ENCODE data around the gene TBC1D10A. TPM values are rescaled to one million over a fixed set of nuclear protein-coding genes. Genes with fewer than 3 reads are reported as not detected.

TBC1D10A gene
- total RNA-seq, 1 experiment from 2014 or later, result 11.1 TPM

GRCh38 chr22:30284172-30284571 is 42.6 kb downstream of the TBC1D10A start:
- no peak for DNase-seq (ENCODE audit: low spot score)
- ATAC-seq, result no peak
- CTCF ChIA-PET, result interaction anchor here (0.7 to 3.7 kb wide), 3 partner anchors 14 to 28 kb away, joined by 3 to 25 read pairs (median 18); no protein-coding TSS in a partner anchor
- POLR2A ChIA-PET, result interaction anchor here (0.6 to 0.7 kb wide), 2 partner anchors 79 to 164 kb away, joined by 3 to 4 read pairs; no protein-coding TSS in a partner anchor
- no peaks in the 10 kb centered on the region for H3K36me3 Mint-ChIP-seq
- H3K9me3 Mint-ChIP-seq, result no peaks in the 10 kb centered on the region
- peaks cover 3% of the 10 kb centered on the region for H3K27me3 Mint-ChIP-seq (ENCODE audit: low read depth)
- no peak overlapping the region for H3K4me3 Mint-ChIP-seq
- TF ChIP-seq AFF4 (CRISPR knock-in tag; IDR thresholded peaks at IDR 0.05; ENCODE audit: borderline replicate concordance), result no peak
- no peak for TF ChIP-seq NFYB (CRISPR knock-in tag; conservative IDR thresholded peaks at IDR 0.05; ENCODE audit: low read depth)
- TF ChIP-seq ZNF138 (CRISPR knock-in tag; conservative IDR thresholded peaks at IDR 0.05), result no peak
- peaks cover 5% of the 10 kb centered on the region for H3K4me1 Mint-ChIP-seq
- no peak overlapping the region for H3K27ac Mint-ChIP-seq

DNA sequence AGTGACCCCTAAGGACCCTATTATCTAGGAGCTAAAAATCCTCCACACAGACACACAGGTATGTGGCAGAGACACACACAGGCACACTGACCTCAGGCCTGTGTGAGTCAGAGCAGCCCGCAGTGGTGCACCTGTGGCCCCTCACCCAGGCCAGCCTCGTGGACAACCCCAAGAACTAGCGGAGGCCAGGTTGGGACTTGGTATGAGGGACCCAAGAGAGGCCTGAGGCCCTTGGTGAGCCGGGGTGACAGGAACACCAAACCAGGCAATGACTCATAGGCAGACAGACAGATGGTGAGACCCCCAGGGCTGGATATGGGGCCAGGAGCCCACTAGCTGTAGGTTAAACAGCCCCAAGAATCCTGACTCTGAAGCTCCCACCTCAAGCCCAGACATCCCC is 43.4 kb downstream of the TBC1D10A start:
- H3K4me3 Mint-ChIP-seq, result no peak overlapping the region
- H3K4me1 Mint-ChIP-seq, result peaks cover 4% of the 10 kb centered on the region
- no peak overlapping the region for H3K27ac Mint-ChIP-seq
- ChIA-PET POLR2A (interaction anchor here (0.6 to 1.1 kb wide), 2 partner anchors 13 to 258 kb away, joined by 3 read pairs; no protein-coding TSS in a partner anchor), CTCF (interaction anchor here (3.6 to 3.7 kb wide), 2 partner anchors 20 to 27 kb away, joined by 18 to 25 read pairs; no protein-coding TSS in a partner anchor)
- ATAC-seq (no peak), DNase-seq (ENCODE audit: low spot score) (no peak)
- no peak for TF ChIP-seq KAT7 (CRISPR knock-in tag; IDR thresholded peaks at IDR 0.05; ENCODE audit: borderline replicate concordance)
- no peak for TF ChIP-seq ZMAT4 (CRISPR knock-in tag; IDR thresholded peaks at IDR 0.05)
- no peaks in the 10 kb centered on the region for H3K9me3 Mint-ChIP-seq
- H3K27me3 Mint-ChIP-seq (ENCODE audit: low read depth), result peaks cover 3% of the 10 kb centered on the region
- H3K36me3 Mint-ChIP-seq, result no peaks in the 10 kb centered on the region

DNA sequence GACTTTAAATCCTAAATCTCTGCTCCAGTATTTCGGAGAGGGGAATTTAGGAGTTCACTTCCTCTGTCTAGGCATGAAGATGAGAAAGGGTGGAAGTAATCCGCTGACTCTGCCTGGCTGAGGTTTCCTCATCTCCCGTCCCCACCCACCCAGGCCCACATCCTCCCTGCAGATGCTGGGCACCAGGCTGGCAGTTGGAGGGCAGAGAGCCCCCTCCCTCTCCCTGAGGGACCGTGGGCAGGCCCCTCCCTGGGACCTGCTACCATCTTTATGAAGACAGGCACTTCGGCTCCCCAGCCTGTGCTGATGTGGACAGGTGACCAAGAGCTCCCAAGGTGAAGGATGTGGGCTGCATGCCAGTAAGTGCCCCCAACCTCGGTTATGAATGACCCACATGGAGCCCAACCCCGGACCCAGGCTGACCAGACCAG is 44.1 kb downstream of the TBC1D10A start:
- Mint-ChIP-seq H3K27me3 (ENCODE audit: low read depth) (no peaks in the 10 kb centered on the region), H3K4me1 (peaks cover 4% of the 10 kb centered on the region), H3K36me3 (no peaks in the 10 kb centered on the region), H3K4me3 (no peak overlapping the region), H3K27ac (no peak overlapping the region), H3K9me3 (no peaks in the 10 kb centered on the region)
- TF ChIP-seq ZNF416 (CRISPR knock-in tag; IDR thresholded peaks at IDR 0.05), result no peak
- TF ChIP-seq ZNF396 (CRISPR knock-in tag; IDR thresholded peaks at IDR 0.05; ENCODE audit: borderline replicate concordance), result no peak
- no peak for TF ChIP-seq NR2C2 (CRISPR knock-in tag; IDR thresholded peaks at IDR 0.05)
- no peak for TF ChIP-seq ZNF219 (CRISPR knock-in tag; IDR thresholded peaks at IDR 0.05; ENCODE audit: borderline replicate concordance)
- no peak for TF ChIP-seq ZNF232 (CRISPR knock-in tag; IDR thresholded peaks at IDR 0.05)
- no peak for TF ChIP-seq E2F5 (CRISPR knock-in tag; IDR thresholded peaks at IDR 0.05)
- no peak for TF ChIP-seq RELA (CRISPR knock-in tag; IDR thresholded peaks at IDR 0.05; ENCODE audit: borderline replicate concordance)
- ChIA-PET CTCF (interaction anchor here (3.6 to 3.7 kb wide), 2 partner anchors 19 to 27 kb away, joined by 18 to 25 read pairs; no protein-coding TSS in a partner anchor), POLR2A (interaction anchor here (1.1 kb wide), 1 partner anchor 13 kb away, joined by 3 read pairs; no protein-coding TSS in a partner anchor)
- no peak for ATAC-seq
- DNase-seq (ENCODE audit: low spot score), result no peak

- H3K36me3 Mint-ChIP-seq, result no peaks in the 10 kb centered on the region
- TF ChIP-seq FOXJ3 (CRISPR knock-in tag; IDR thresholded peaks at IDR 0.05; ENCODE audit: borderline replicate concordance) (no peak), TCF7 (CRISPR knock-in tag; IDR thresholded peaks at IDR 0.05; ENCODE audit: low read depth) (no peak), CTCF (IDR thresholded peaks at IDR 0.05) (no peak), ZNF232 (CRISPR knock-in tag; IDR thresholded peaks at IDR 0.05) (no peak), SP1 (CRISPR knock-in tag; conservative IDR thresholded peaks at IDR 0.05) (no peak)
- TF ChIP-seq, protein P1, sequence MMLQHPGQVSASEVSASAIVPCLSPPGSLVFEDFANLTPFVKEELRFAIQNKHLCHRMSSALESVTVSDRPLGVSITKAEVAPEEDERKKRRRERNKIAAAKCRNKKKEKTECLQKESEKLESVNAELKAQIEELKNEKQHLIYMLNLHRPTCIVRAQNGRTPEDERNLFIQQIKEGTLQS (CRISPR knock-in tag; conservative IDR thresholded peaks at IDR 0.05), result no peak
- ChIA-PET POLR2A (no interaction called here), CTCF (interaction anchor here (1.2 to 1.6 kb wide), 3 partner anchors 17 to 82 kb away, joined by 3 to 9 read pairs (median 6); partner anchors contain the start of gene TBC1D10A)
- no peak overlapping the region for H3K4me3 Mint-ChIP-seq
- H3K27ac Mint-ChIP-seq, result no peak overlapping the region
- peaks cover 8% of the 10 kb centered on the region for H3K4me1 Mint-ChIP-seq
- H3K9me3 Mint-ChIP-seq, result no peaks in the 10 kb centered on the region
- no peak for ATAC-seq
- H3K27me3 Mint-ChIP-seq (ENCODE audit: low read depth), result no peaks in the 10 kb centered on the region
- DNase-seq (ENCODE audit: low spot score), result no peak
Measured at GRCh38 chr22:30280505-30280904, 46.2 kb downstream of the TBC1D10A start.
